ENCODE data around the gene HCAR1. TPM values are rescaled to one million over a fixed set of nuclear protein-coding genes. Genes with fewer than 3 reads are reported as not detected.
"Not testable (repeated sequence)": the region's sequence is repeated elsewhere in the genome, so short reads cannot be mapped to it uniquely, and the experiment has no call there.

Gene HCAR1
- total and polyA plus RNA-seq, 2 donors from 2014 or later, result 0.72 to 0.99 TPM

- FAIRE-seq, result no peak
- intact Hi-C loops (cut with DNase I), result no loop called here
- H3K9me3 ChIP-seq (ENCODE audit: control insufficient read depth in 2 of 3, insufficient read depth in 1 of 3, low read length in 3 of 3), result no peaks in the 10 kb centered on the region
- no peaks in the 10 kb centered on the region for H3K27me3 ChIP-seq (ENCODE audit: control insufficient read depth, insufficient read depth, low read length)
- H3K9ac ChIP-seq (ENCODE audit: low read length in 3 of 3), result no peak overlapping the region
- no peaks in the 10 kb centered on the region for H3K4me1 ChIP-seq (ENCODE audit: control insufficient read depth in 2 of 3, insufficient read depth in 2 of 3, low read depth in 1 of 3, low read length in 3 of 3)
- H3K36me3 ChIP-seq (ENCODE audit: control insufficient read depth in 2 of 3, insufficient read depth in 3 of 3, low read length in 3 of 3), result no peaks in the 10 kb centered on the region
- DNase-seq, result no peak
- no peak for TF ChIP-seq CTCF (IDR thresholded peaks at IDR 0.05; ENCODE audit: borderline replicate concordance, extremely low read depth, insufficient read depth)
- no peak overlapping the region for H3K4me3 ChIP-seq (ENCODE audit: low read length in 3 of 3)
- no peak overlapping the region for H3K27ac ChIP-seq (ENCODE audit: low read depth in 2 of 2, low read length in 2 of 2)
Measured at GRCh38 chr12:122724641-122725243, 5.9 kb downstream of the HCAR1 start.

- no peaks in the 10 kb centered on the region for H3K27me3 ChIP-seq (ENCODE audit: control insufficient read depth, insufficient read depth, low read length)
- H3K4me1 ChIP-seq (ENCODE audit: control insufficient read depth in 2 of 3, insufficient read depth in 2 of 3, low read depth in 1 of 3, low read length in 3 of 3), result no peaks in the 10 kb centered on the region
- no peak overlapping the region for H3K27ac ChIP-seq (ENCODE audit: low read depth in 2 of 2, low read length in 2 of 2)
- no peak overlapping the region for H3K9ac ChIP-seq (ENCODE audit: low read length in 3 of 3)
- FAIRE-seq, result no peak
- H3K9me3 ChIP-seq (ENCODE audit: control insufficient read depth in 2 of 3, insufficient read depth in 1 of 3, low read length in 3 of 3), result no peaks in the 10 kb centered on the region
- no peak for TF ChIP-seq CTCF (IDR thresholded peaks at IDR 0.05; ENCODE audit: borderline replicate concordance, extremely low read depth, insufficient read depth)
- intact Hi-C loops (cut with DNase I), result no loop called here
- DNase-seq, result no peak
- H3K36me3 ChIP-seq (ENCODE audit: control insufficient read depth in 2 of 3, insufficient read depth in 3 of 3, low read length in 3 of 3), result no peaks in the 10 kb centered on the region
- H3K4me3 ChIP-seq (ENCODE audit: low read length in 3 of 3), result no peak overlapping the region
Measured at GRCh38 chr12:122722387-122722786, 8.3 kb downstream of the HCAR1 start.

GRCh38 chr12:122721057-122721545 lies 9.5 kb downstream of the HCAR1 start:
- H3K27ac ChIP-seq (ENCODE audit: low read depth in 2 of 2, low read length in 2 of 2), result no peak overlapping the region
- H3K9ac ChIP-seq (ENCODE audit: low read length in 3 of 3), result no peak overlapping the region
- no peak overlapping the region for H3K4me3 ChIP-seq (ENCODE audit: low read length in 3 of 3)
- H3K36me3 ChIP-seq (ENCODE audit: control insufficient read depth in 2 of 3, insufficient read depth in 3 of 3, low read length in 3 of 3), result no peaks in the 10 kb centered on the region
- FAIRE-seq (no peak), DNase-seq (peak in 2 of 5 donors; percentile 17 to 48)
- intact Hi-C loops (cut with DNase I), result no loop called here
- no peak for TF ChIP-seq CTCF (IDR thresholded peaks at IDR 0.05; ENCODE audit: borderline replicate concordance, extremely low read depth, insufficient read depth)
- H3K9me3 ChIP-seq (ENCODE audit: control insufficient read depth in 2 of 3, insufficient read depth in 1 of 3, low read length in 3 of 3), result no peaks in the 10 kb centered on the region
- no peaks in the 10 kb centered on the region for H3K4me1 ChIP-seq (ENCODE audit: control insufficient read depth in 2 of 3, insufficient read depth in 2 of 3, low read depth in 1 of 3, low read length in 3 of 3)
- no peaks in the 10 kb centered on the region for H3K27me3 ChIP-seq (ENCODE audit: control insufficient read depth, insufficient read depth, low read length)

- H3K4me3 ChIP-seq (ENCODE audit: low read length in 3 of 3); DNase-seq; intact Hi-C loops (cut with DNase I); H3K4me1 ChIP-seq (ENCODE audit: control insufficient read depth in 2 of 3, insufficient read depth in 2 of 3, low read depth in 1 of 3, low read length in 3 of 3); H3K27ac ChIP-seq (ENCODE audit: low read depth in 2 of 2, low read length in 2 of 2); H3K9ac ChIP-seq (ENCODE audit: low read length in 3 of 3); FAIRE-seq; H3K9me3 ChIP-seq (ENCODE audit: control insufficient read depth in 2 of 3, insufficient read depth in 1 of 3, low read length in 3 of 3); H3K27me3 ChIP-seq (ENCODE audit: control insufficient read depth, insufficient read depth, low read length); H3K36me3 ChIP-seq (ENCODE audit: control insufficient read depth in 2 of 3, insufficient read depth in 3 of 3, low read length in 3 of 3): not testable (repeated sequence)
Measured at GRCh38 chr12:122716658-122717057, 14.0 kb downstream of the HCAR1 start, which contains the start of gene HCAR3. Gene HCAR3 (minus strand): TSS chr12:122716811. CDS start chr12:122716737, 74 bp downstream.

GRCh38 chr12:122715211-122715610 lies 15.4 kb downstream of the HCAR1 start:
- H3K36me3 ChIP-seq (ENCODE audit: control insufficient read depth in 2 of 3, insufficient read depth in 3 of 3, low read length in 3 of 3); H3K4me3 ChIP-seq (ENCODE audit: low read length in 3 of 3); H3K4me1 ChIP-seq (ENCODE audit: control insufficient read depth in 2 of 3, insufficient read depth in 2 of 3, low read depth in 1 of 3, low read length in 3 of 3); H3K27me3 ChIP-seq (ENCODE audit: control insufficient read depth, insufficient read depth, low read length); intact Hi-C loops (cut with DNase I); DNase-seq; H3K9me3 ChIP-seq (ENCODE audit: control insufficient read depth in 2 of 3, insufficient read depth in 1 of 3, low read length in 3 of 3); H3K27ac ChIP-seq (ENCODE audit: low read depth in 2 of 2, low read length in 2 of 2); H3K9ac ChIP-seq (ENCODE audit: low read length in 3 of 3); FAIRE-seq: not testable (repeated sequence)

- H3K27me3 ChIP-seq (ENCODE audit: control insufficient read depth, insufficient read depth, low read length); H3K9ac ChIP-seq (ENCODE audit: low read length in 3 of 3); intact Hi-C loops (cut with DNase I); H3K4me3 ChIP-seq (ENCODE audit: low read length in 3 of 3); H3K36me3 ChIP-seq (ENCODE audit: control insufficient read depth in 2 of 3, insufficient read depth in 3 of 3, low read length in 3 of 3); FAIRE-seq; DNase-seq; H3K27ac ChIP-seq (ENCODE audit: low read depth in 2 of 2, low read length in 2 of 2); H3K4me1 ChIP-seq (ENCODE audit: control insufficient read depth in 2 of 3, insufficient read depth in 2 of 3, low read depth in 1 of 3, low read length in 3 of 3); H3K9me3 ChIP-seq (ENCODE audit: control insufficient read depth in 2 of 3, insufficient read depth in 1 of 3, low read length in 3 of 3): not testable (repeated sequence)
Measured at GRCh38 chr12:122713491-122714188, 17.0 kb downstream of the HCAR1 start.
